Adrenal gland (tissue), 5 donors: ENCODE data around the gene ADCY1.

ENCODE experiments used
- POLR2A ChIP-seq, 2 donors: fragments of 450-650 bp; IDR thresholded peaks; one replicate each; pipeline ENCODE4 v1.6.1; 2017; ENCODE audit warnings: antibody characterized with exemption in 2 of 2, mild to moderate bottlenecking in 2 of 2, moderate library complexity in 1 of 2
- TF ChIP-seq, protein P1 (sequence below), 6 experiments: fragments of 450-650 bp in 4 of 6; fragments of 200-600 bp in 2 of 6; sonication (generic) in 1 of 6; IDR thresholded peaks; 1 replicate in 5 of 6; 2 replicates in 1 of 6; pipeline versions ENCODE4 v1.5.1 to v1.8.0; 2016 to 2021; ENCODE audit warnings: antibody characterized with exemption in 6 of 6, mild to moderate bottlenecking in 2 of 6, moderate library complexity in 1 of 6
- donor health status: DM: no; HTN: no; CAD: no.

DNA sequence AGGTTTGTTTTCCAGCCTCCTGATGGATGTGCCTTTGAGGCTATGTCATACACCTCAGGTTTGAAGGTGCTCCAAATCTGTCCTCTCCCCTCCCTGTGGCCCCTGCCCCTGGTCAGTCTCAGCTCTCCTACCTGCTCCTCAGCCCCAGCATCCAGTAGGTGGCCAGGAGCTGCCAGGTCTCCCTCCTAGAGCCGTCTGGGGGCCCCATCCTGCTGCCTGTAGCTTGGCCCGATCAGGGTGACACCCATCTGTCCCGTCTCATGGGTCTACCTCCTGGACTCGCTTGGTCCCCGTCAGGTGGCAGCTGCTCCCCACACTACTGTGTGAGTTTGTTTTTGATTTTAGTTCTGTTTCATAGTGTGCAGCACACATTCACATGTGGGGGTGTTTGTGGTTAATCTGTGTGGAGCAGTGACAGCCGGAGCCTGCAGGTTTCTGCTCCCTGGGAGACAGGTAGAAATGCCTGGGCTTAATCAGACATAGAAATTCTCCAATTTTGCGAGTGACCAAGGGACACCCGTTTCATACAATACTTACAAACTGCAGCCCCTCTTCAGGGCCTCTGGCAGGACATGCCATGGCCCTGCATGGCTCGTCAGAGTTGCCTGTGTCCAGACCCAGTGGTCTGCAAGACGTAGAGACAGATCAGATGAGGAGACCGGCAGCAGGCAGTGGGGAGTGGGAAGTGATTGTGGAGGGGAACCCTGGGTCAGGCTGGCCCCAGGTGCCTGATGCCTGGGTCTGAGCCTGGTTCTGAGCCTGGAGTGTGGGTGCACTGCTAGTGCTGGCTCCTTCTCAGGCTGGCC is 17.1 kb downstream of the ADCY1 start:
- TF ChIP-seq, protein P1, sequence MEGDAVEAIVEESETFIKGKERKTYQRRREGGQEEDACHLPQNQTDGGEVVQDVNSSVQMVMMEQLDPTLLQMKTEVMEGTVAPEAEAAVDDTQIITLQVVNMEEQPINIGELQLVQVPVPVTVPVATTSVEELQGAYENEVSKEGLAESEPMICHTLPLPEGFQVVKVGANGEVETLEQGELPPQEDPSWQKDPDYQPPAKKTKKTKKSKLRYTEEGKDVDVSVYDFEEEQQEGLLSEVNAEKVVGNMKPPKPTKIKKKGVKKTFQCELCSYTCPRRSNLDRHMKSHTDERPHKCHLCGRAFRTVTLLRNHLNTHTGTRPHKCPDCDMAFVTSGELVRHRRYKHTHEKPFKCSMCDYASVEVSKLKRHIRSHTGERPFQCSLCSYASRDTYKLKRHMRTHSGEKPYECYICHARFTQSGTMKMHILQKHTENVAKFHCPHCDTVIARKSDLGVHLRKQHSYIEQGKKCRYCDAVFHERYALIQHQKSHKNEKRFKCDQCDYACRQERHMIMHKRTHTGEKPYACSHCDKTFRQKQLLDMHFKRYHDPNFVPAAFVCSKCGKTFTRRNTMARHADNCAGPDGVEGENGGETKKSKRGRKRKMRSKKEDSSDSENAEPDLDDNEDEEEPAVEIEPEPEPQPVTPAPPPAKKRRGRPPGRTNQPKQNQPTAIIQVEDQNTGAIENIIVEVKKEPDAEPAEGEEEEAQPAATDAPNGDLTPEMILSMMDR (IDR thresholded peaks at IDR 0.05), result no peak
- TF ChIP-seq POLR2A (IDR thresholded peaks at IDR 0.05), result no peak
